Measurements from ENCODE around the gene PADI1. TPM values are rescaled to one million over a fixed set of nuclear protein-coding genes. Genes with fewer than 3 reads are reported as not detected.

PADI1 gene
- total RNA-seq, 6 experiments from 2014 or later: 0.44 to 1.4 (median 0.92) TPM; not detected in 2

- no peaks in the 10 kb centered on the region for H3K36me3 ChIP-seq
- no peak overlapping the region for H3K4me3 ChIP-seq
- DNase-seq (no peak), ATAC-seq (no peak)
- 48% methylated on average over 9 of the region's 13 CpGs for WGBS (ENCODE audit: insufficient coverage, low coverage, low lambda C conversion rate, missing lambda C conversion rate)
- no peaks in the 10 kb centered on the region for H3K9me3 ChIP-seq
- H3K27ac ChIP-seq: no peak overlapping the region
- TF ChIP-seq, protein P1, sequence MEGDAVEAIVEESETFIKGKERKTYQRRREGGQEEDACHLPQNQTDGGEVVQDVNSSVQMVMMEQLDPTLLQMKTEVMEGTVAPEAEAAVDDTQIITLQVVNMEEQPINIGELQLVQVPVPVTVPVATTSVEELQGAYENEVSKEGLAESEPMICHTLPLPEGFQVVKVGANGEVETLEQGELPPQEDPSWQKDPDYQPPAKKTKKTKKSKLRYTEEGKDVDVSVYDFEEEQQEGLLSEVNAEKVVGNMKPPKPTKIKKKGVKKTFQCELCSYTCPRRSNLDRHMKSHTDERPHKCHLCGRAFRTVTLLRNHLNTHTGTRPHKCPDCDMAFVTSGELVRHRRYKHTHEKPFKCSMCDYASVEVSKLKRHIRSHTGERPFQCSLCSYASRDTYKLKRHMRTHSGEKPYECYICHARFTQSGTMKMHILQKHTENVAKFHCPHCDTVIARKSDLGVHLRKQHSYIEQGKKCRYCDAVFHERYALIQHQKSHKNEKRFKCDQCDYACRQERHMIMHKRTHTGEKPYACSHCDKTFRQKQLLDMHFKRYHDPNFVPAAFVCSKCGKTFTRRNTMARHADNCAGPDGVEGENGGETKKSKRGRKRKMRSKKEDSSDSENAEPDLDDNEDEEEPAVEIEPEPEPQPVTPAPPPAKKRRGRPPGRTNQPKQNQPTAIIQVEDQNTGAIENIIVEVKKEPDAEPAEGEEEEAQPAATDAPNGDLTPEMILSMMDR (IDR thresholded peaks at IDR 0.05): no peak
- no peak for TF ChIP-seq POLR2A (IDR thresholded peaks at IDR 0.05)
- intact Hi-C loops (cut with DNase I): no loop called here
- H3K4me1 ChIP-seq: no peaks in the 10 kb centered on the region
- H3K27me3 ChIP-seq: no peaks in the 10 kb centered on the region
Measured at GRCh38 chr1:17168091-17168876, 36.6 kb upstream of the PADI1 start.

GRCh38 chr1:17170571-17170970 lies 34.4 kb upstream of the PADI1 start:
- no peak for TF ChIP-seq POLR2A (IDR thresholded peaks at IDR 0.05)
- TF ChIP-seq, protein P1 (IDR thresholded peaks at IDR 0.05): no peak
- Histone ChIP-seq H3K36me3 (no peaks in the 10 kb centered on the region), H3K27ac (no peak overlapping the region), H3K27me3 (no peaks in the 10 kb centered on the region), H3K9me3 (no peaks in the 10 kb centered on the region), H3K4me1 (no peaks in the 10 kb centered on the region), H3K4me3 (no peak overlapping the region)
- no peak for DNase-seq
- intact Hi-C loops (cut with DNase I): no loop called here
- ATAC-seq: no peak

- WGBS (ENCODE audit: insufficient coverage, low coverage, low lambda C conversion rate, missing lambda C conversion rate): 52% methylated on average over 3 of the region's 3 CpGs
- intact Hi-C loops (cut with DNase I): no loop called here
- TF ChIP-seq, protein P1 (IDR thresholded peaks at IDR 0.05): no peak
- TF ChIP-seq POLR2A (IDR thresholded peaks at IDR 0.05): no peak
Measured at GRCh38 chr1:17173217-17173616, 31.7 kb upstream of the PADI1 start.

GRCh38 chr1:17176306-17177061 lies 28.4 kb upstream of the PADI1 start:
- Histone ChIP-seq H3K36me3 (no peaks in the 10 kb centered on the region), H3K4me1 (no peaks in the 10 kb centered on the region), H3K27me3 (no peaks in the 10 kb centered on the region), H3K27ac (no peak overlapping the region), H3K9me3 (no peaks in the 10 kb centered on the region), H3K4me3 (no peak overlapping the region)
- ATAC-seq: peak in 2 of 4 donors; percentile 21 to 28
- no peak for DNase-seq
- 42% methylated on average over 6 of the region's 6 CpGs for WGBS (ENCODE audit: insufficient coverage, low coverage, low lambda C conversion rate, missing lambda C conversion rate)
- no peak for TF ChIP-seq POLR2A (IDR thresholded peaks at IDR 0.05)
- TF ChIP-seq, protein P1 (IDR thresholded peaks at IDR 0.05): no peak
- intact Hi-C loops (cut with DNase I): no loop called here

More at GRCh38 chr1:17173217-17173616, 31.7 kb upstream of the PADI1 start:
- H3K36me3 ChIP-seq: no peaks in the 10 kb centered on the region
- H3K9me3 ChIP-seq: no peaks in the 10 kb centered on the region
- DNase-seq: no peak
- no peaks in the 10 kb centered on the region for H3K4me1 ChIP-seq
- H3K4me3 ChIP-seq: no peak overlapping the region
- H3K27ac ChIP-seq: no peak overlapping the region
- no peaks in the 10 kb centered on the region for H3K27me3 ChIP-seq
- ATAC-seq: no peak
